GM18517 (cell line): ENCODE measurements around the gene ALG13.
"Not testable (repeated sequence)": the region's sequence is repeated elsewhere in the genome, so short reads cannot be mapped to it uniquely, and the experiment has no call there.

ENCODE experiments used
- ATAC-seq: cut with Tn5 transposase; IDR thresholded peaks from one replicate; pipeline ENCODE4 v1.9.1; 2021; ENCODE audit warnings: mild to moderate bottlenecking, moderate library complexity; ENCODE audit not compliant: unreplicated experiment

The ALG13 gene

GRCh38 chrX:111756486-111756885 is 75.5 kb downstream of the ALG13 start:
- ATAC-seq = no peak

GRCh38 chrX:111759686-111760085 is 78.7 kb downstream of the ALG13 start:
- ATAC-seq = no peak

DNA sequence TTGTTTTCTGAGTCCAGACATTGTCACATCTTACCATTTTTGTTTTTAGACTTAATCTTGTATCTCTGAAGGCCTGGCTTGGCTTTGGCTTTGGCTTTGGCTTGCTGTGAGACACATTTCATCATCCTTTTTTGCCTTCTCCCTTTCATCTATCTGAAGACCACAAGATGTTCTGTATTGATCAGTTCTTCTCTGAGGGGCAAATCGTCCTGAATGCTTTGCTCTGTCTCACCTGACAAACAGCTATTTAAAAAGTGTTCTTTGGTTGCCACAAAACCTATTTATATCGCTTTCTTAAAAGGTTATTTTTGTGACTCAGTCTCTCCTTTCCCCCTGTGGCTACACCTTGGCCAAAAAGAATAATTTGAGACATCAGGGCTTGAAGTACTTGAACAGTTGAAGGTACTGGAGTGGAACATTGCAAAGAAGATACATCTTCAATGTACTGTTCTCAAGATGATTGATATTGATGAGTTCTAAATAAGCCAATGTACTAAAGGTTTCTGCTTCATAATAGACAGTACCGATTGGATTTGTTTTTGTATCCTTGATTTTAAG is 80.7 kb downstream of the ALG13 start:
- ATAC-seq = no peak

GRCh38 chrX:111778591-111778990 is 97.6 kb downstream of the ALG13 start:
- ATAC-seq = no peak

GRCh38 chrX:111779582-111779981 is 98.6 kb downstream of the ALG13 start:
- ATAC-seq = no peak

GRCh38 chrX:111784667-111785066 is 103.7 kb downstream of the ALG13 start:
- no peak for ATAC-seq

DNA sequence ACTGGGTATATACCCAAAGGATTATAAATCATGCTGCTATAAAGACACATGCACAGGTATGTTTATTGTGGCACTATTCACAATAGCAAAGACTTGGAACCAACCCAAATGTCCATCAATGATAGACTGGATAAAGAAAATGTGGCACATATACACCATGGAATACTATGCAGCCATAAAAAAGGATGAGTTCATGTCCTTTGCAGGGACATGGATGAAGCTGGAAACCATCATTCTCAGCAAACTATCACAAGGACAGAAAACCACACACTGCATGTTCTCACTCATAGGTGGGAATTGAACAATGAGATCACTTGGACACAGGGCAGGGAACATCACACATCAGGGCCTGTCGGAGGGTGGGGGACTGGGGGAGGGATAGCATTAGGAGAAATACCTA is 109.1 kb downstream of the ALG13 start:
- not testable (repeated sequence) for ATAC-seq
